ENCODE data around the gene ZNF524.

DNA sequence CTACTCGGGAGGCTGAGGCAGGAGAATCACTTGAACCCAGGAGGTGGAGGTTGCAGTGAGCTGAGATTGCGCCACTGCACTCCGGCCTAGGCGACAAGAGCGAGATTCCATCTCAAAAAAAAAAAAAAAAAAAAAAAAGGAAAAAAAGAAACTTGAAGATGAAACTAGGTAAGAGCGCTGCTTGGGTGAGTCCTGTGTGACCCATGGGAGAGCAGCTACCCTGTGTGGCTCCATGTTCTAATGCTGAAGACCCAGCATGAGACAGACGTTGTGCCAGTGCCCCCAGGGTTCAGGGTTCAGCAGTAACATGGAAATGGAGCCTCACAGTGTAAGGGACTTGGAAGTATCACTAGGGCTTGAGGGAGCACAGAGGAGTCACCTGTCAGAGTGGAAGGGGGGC is 18.3 kb downstream of the ZNF524 start:
- TF ChIP-seq CTCF (IDR thresholded peaks at IDR 0.05) (no peak), POLR2AphosphoS5 (IDR thresholded peaks at IDR 0.05) (no peak)

All from prostate gland (tissue), 2 donors.